Neutrophil (primary cell): Measurements from ENCODE around the gene BLCAP.
"Not testable (repeated sequence)": the region's sequence is repeated elsewhere in the genome, so short reads cannot be mapped to it uniquely, and the experiment has no call there.

ENCODE experiments used
- H3K27ac ChIP-seq: fragments of 200-600 bp; sonication (generic); 2 replicates; pipeline ENCODE4 v1.5.1; 2016; ENCODE audit warnings: mild to moderate bottlenecking, moderate library complexity
- H3K27me3 ChIP-seq: fragments of 200-600 bp; sonication (generic); 2 replicates; pipeline ENCODE4 v1.6.0; 2016; ENCODE audit warnings: mild to moderate bottlenecking
- H3K36me3 ChIP-seq: fragments of 200-600 bp; sonication (generic); 2 replicates; pipeline ENCODE4 v1.5.1; 2017
- H3K4me1 ChIP-seq, 2 experiments: fragments of 200-600 bp in 1 of 2; sonication (generic) in 1 of 2; 1 replicate in 1 of 2; 2 replicates in 1 of 2; pipeline versions ENCODE4 v1.5.1 to v1.6.1; 2013 to 2016; ENCODE audit warnings: low read depth in 1 of 2, low read length in 1 of 2, mild to moderate bottlenecking in 1 of 2, moderate library complexity in 1 of 2; ENCODE audit not compliant: control insufficient read depth in 1 of 2, insufficient read depth in 1 of 2
- H3K4me3 ChIP-seq, 2 experiments: fragments of 200-600 bp in 1 of 2; sonication (generic) in 1 of 2; 1 replicate in 1 of 2; 2 replicates in 1 of 2; pipeline ENCODE4 v1.5.1; 2013 to 2016; ENCODE audit warnings: low read depth in 1 of 2, low read length in 1 of 2, mild to moderate bottlenecking in 1 of 2, moderate library complexity in 1 of 2
- H3K9me3 ChIP-seq: fragments of 200-600 bp; sonication (generic); 2 replicates; pipeline ENCODE4 v1.5.1; 2016
- CTCF ChIP-seq: fragments of 200-600 bp; sonication (generic); IDR thresholded peaks from 2 replicates; pipeline ENCODE4 v1.5.1; 2016; ENCODE audit warnings: antibody characterized with exemption

BLCAP gene

GRCh38 chr20:37543828-37544227 lies 16.2 kb upstream of the BLCAP start:
- no peaks in the 10 kb centered on the region for H3K36me3 ChIP-seq
- H3K9me3 ChIP-seq, result no peaks in the 10 kb centered on the region
- H3K27me3 ChIP-seq, result peaks cover 46% of the 10 kb centered on the region
- peaks cover 3 to 4% of the 10 kb centered on the region in 2 experiments for H3K4me1 ChIP-seq
- H3K27ac ChIP-seq, result no peak overlapping the region
- no peak overlapping the region for H3K4me3 ChIP-seq
- no peak for TF ChIP-seq CTCF

GRCh38 chr20:37542281-37542680 lies 14.6 kb upstream of the BLCAP start:
- Histone ChIP-seq H3K27me3 (peaks cover 39% of the 10 kb centered on the region), H3K9me3 (no peaks in the 10 kb centered on the region), H3K36me3 (no peaks in the 10 kb centered on the region), H3K4me1 (peaks cover 12% of the 10 kb centered on the region in 2 experiments), H3K27ac (no peak overlapping the region), H3K4me3 (no peak overlapping the region)
- no peak for TF ChIP-seq CTCF

- H3K27me3 ChIP-seq, result peaks cover 32% of the 10 kb centered on the region
- no peak for TF ChIP-seq CTCF
- no peaks in the 10 kb centered on the region for H3K9me3 ChIP-seq
- H3K36me3 ChIP-seq, result no peaks in the 10 kb centered on the region
- H3K27ac ChIP-seq, result no peak overlapping the region
- H3K4me3 ChIP-seq, result no peak overlapping the region
- H3K4me1 ChIP-seq, result peaks cover 12% of the 10 kb centered on the region in 2 experiments
These were observed 13.7 kb upstream of the BLCAP start for GRCh38 chr20:37541326-37541725.

- not testable (repeated sequence) for H3K9me3 ChIP-seq, H3K4me3 ChIP-seq, H3K27ac ChIP-seq, H3K36me3 ChIP-seq
- Histone ChIP-seq H3K4me1 (peaks cover 12% of the 10 kb centered on the region in 2 experiments), H3K27me3 (peaks cover 28% of the 10 kb centered on the region)
These were observed 13.2 kb upstream of the BLCAP start for GRCh38 chr20:37540838-37541237.

GRCh38 chr20:37540001-37540400 lies 12.3 kb upstream of the BLCAP start:
- TF ChIP-seq CTCF, result no peak
- Histone ChIP-seq H3K4me3 (no peak overlapping the region), H3K27me3 (peaks cover 20% of the 10 kb centered on the region), H3K27ac (no peak overlapping the region), H3K36me3 (no peaks in the 10 kb centered on the region), H3K4me1 (peaks cover 12% of the 10 kb centered on the region in 2 experiments), H3K9me3 (no peaks in the 10 kb centered on the region)

- peaks cover 12% of the 10 kb centered on the region in 2 experiments for H3K4me1 ChIP-seq
- peaks cover 14% of the 10 kb centered on the region for H3K27me3 ChIP-seq
- no peak overlapping the region for H3K27ac ChIP-seq
- no peaks in the 10 kb centered on the region for H3K9me3 ChIP-seq
- no peak for TF ChIP-seq CTCF
- H3K36me3 ChIP-seq, result no peaks in the 10 kb centered on the region
- no peak overlapping the region for H3K4me3 ChIP-seq
These were observed 11.7 kb upstream of the BLCAP start for GRCh38 chr20:37539424-37539823.
